Measurements from ENCODE around the gene CLSTN2.

CLSTN2 gene

DNA sequence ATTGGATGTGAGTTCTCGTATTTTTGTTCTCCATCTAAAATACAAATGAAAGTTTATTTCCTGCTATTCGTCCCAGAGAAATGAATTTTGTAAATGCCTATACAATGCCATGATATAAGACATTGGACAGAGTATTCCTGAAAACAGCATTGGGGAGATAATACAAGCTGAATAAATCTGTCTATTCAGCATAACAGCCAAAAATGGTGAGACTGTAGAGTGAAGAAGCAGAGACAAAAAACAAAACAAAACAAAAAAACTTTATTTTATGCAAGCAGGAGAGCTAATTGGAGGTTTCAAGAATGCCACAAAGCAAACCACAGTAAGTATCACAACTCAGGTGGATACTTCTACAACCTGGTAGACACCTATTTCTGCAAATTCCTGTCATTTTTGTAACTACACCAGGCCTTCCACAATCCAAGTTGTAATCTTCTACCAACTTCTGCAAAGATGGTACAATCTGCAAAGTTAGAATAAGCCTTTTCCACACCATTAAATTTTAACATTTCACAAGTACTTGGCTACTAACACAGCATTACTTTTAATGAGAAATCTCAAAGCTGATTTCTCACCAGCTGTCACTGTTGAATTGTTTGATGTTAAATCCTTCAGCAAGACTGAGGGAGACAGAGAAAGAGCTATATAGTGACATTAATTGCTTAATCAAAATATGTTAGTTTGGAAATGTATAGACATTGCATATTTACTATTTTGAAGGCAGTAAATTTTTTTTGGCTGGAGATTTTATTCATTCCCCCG is 163.1 kb downstream of the CLSTN2 start:
- DNase-seq (ENCODE audit: low spot score): no peak

GRCh38 chr3:140100479-140100878 is 165.5 kb downstream of the CLSTN2 start:
- no peak for DNase-seq (ENCODE audit: low spot score)

DNA sequence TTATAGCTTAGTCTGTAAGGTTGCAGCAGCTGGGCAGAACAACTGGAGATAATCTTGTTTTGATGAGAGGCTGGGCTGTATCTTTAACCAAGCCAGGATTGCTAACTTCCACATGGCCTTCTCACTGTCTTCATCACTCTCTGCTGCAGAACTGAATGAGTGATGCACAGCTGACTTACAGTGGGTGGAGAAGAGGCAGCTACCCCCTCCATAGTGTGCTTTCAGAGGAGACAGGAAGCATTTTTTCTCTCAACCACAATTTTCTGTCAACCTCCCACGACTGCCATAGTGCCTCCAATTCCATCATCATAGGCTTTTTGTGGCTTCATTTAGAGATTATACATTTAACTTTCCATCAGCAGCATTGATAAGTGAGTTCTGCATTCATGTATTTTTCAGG is 168.2 kb downstream of the CLSTN2 start:
- DNase-seq (ENCODE audit: low spot score): no peak

GRCh38 chr3:140103986-140104645 is 169.1 kb downstream of the CLSTN2 start:
- DNase-seq (ENCODE audit: low spot score): no peak

GRCh38 chr3:140113996-140114788 is 179.2 kb downstream of the CLSTN2 start:
- no peak for DNase-seq (ENCODE audit: low spot score)

DNA sequence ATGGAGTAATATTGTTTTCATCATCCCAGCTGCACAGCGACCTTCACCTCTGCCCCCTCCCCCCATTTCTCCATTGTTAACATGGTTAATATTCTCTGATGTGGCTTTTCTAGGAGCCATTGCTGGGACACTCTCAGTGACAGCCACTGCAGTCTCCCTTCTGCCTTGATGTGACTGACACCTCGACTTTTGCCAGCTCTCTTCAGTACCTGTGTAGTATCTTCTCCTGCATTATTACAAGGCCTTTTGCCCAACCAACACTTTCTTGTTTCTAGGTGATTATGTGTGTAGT is 179.8 kb downstream of the CLSTN2 start:
- no peak for DNase-seq (ENCODE audit: low spot score)

- no peak for DNase-seq (ENCODE audit: low spot score)
Observed at GRCh38 chr3:140117096-140117526, 182.1 kb downstream of the CLSTN2 start.

GRCh38 chr3:140122183-140122582 is 187.2 kb downstream of the CLSTN2 start:
- DNase-seq (ENCODE audit: low spot score): no peak

GRCh38 chr3:140128217-140128616 is 193.2 kb downstream of the CLSTN2 start:
- no peak for DNase-seq (ENCODE audit: low spot score)

DNA sequence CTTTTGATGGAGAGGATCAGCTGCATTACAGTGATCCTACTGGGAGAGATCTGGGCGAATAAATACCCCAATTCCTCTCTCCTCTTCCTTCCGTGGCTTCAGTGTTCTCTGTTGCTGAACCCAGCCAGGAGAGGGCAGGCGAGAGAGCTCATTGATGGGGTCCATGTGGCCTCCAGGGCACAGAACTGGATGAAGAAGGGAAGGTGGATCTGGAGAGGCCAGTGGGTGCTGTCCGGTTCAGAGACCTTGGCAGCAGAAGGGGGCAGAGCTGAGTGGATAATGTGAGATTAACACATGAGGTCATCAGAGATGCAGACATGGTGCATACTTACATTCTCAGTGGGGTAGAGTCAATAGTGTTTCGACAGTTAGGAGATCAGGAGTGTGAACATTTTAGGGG is 193.6 kb downstream of the CLSTN2 start:
- DNase-seq (ENCODE audit: low spot score): peak; percentile 66

GRCh38 chr3:140129768-140130284 is 194.8 kb downstream of the CLSTN2 start:
- DNase-seq (ENCODE audit: low spot score): no peak

- DNase-seq (ENCODE audit: low spot score): no peak
Observed at GRCh38 chr3:140131895-140132294, 196.9 kb downstream of the CLSTN2 start.

DNA sequence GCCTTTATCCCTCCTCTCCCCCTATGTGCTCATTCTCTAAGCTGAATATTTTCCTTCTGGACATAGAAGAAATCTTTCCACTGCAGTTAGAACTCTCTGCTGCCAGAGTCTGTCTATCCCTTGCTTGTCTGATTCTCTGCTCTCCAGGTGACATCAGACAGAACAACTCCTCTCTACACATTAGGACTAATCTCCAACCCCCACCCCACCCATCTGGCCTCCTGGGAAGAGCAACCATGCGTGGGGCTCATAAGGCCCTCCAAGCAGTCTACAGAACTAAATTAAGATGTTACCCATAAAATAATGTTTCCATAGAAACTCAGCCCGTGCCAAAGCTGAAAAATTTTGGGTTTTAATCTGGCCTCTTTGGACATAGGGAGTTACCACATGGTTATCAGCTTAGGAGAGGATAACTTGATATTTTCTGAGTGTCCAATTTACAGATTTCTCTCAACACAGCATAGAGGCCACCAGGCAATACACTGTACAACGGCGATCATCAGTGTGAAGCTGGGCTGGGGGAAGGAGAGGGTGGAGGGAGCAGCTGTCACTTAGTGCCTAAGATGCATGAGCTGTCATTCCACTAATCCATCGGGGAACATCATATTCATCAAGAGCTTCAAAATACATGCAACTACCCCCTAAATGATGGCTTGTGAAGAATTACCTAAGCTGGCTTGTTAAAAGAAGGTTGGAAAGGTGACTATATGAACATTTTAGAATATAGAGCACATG is 199.4 kb downstream of the CLSTN2 start:
- DNase-seq (ENCODE audit: low spot score): no peak

DNA sequence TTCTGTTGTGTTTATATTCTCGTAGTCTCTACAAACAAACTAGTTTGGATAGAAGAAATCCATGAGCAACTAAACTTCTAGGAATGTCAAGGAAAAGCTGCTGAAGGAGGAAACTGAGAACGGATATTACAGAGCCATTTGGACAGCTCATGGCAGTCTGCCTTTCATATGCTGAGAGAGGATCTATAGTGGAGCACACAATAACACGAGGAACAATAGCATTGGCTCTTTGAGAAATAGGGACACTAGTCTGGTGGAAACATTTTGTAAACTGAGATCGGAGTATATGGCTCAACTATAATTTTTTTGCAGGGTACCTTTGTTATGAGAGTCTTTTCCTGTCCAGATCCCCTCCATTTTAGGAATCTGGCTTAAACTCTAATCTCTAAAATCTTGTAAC is 200.5 kb downstream of the CLSTN2 start:
- DNase-seq (ENCODE audit: low spot score): no peak

DNA sequence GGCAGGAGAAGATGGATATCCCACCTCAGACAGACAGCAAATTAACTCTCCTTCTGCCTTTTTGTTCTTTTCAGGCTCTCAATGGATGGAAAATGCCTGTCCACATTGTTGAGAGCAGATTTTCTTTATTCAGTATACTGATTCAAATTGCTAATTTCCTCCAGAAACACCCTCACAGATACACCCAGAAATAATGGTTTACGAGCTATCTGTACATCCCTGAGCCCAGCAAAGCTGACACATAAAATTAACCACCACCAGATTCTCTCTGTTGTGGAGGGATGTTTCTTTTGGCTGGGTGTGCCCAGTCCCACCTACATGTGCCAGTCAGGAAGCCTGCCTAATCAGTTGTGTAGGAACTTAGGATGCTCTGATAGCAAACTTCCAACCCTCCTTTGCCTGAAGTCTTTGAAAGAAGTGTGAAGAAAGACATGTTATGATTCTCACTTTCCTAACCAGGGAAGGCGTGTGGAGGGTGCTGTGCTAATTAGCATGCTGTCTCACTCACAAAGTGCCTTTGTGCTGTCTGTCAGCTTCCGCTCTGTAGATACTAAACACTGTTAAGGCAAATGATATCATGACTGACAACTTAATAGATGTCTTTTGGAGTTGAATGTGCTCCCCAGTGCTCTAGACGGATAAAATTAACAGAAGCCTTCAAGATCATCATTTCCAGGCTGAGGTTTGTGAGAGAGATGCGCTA is 208.5 kb downstream of the CLSTN2 start:
- no peak for DNase-seq (ENCODE audit: low spot score)

- DNase-seq (ENCODE audit: low spot score): no peak
Observed at GRCh38 chr3:140145528-140145927, 210.5 kb downstream of the CLSTN2 start.

DNA sequence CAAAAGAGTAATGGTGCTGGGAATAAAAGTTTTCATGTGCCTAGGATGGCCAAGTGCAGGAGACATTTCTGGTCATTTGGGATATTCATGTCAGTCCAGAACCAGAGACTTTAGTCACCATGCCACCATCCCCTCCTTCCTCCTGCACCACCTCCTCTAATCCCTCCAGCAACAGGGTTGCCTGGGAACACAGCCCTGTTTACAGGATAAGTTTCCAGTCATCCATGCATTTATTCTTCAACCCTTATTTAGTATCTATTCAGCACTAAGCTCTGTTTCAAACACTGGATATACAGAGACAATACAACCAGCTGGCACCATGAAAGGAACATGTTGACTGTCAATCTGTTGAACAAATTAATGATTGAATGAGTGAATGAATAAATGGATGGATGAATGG is 211.7 kb downstream of the CLSTN2 start:
- no peak for DNase-seq (ENCODE audit: low spot score)

DNA sequence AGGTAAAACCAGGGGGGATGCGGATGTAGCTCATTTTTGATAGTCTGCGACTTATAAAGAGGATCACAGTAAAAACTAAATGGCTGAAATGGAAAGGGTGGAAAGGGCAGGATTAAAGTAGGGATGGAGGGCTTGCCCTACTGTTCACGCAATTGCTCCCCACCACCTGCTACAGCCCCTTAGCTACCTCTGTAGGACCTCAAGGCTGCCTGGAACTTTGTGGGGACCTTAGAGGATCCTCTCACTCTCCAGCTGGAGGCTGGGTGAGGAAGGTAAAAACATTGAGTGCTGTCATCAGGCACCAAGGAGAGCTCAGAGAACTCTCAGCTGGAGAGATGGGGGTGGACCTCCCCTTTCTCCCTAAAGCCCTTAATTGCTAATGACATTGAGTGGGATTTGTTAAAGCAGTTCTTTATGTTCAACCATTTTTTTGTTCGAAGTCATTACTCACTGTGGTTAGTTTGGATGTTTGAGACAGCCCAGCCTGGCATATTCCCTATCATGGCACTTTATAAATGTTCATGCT is 213.0 kb downstream of the CLSTN2 start:
- no peak for DNase-seq (ENCODE audit: low spot score)

- no peak for DNase-seq (ENCODE audit: low spot score)
Observed at GRCh38 chr3:140148824-140149390, 213.9 kb downstream of the CLSTN2 start.

GRCh38 chr3:140151321-140151720 is 216.3 kb downstream of the CLSTN2 start:
- no peak for DNase-seq (ENCODE audit: low spot score)
